GM19468 (cell line): ENCODE results near the gene GIGYF2.

Source experiments
- ATAC-seq: cut with Tn5 transposase; IDR thresholded peaks from one replicate; pipeline ENCODE4 v1.9.1; 2021; ENCODE audit warnings: mild to moderate bottlenecking, moderate library complexity, moderate number of reproducible peaks; ENCODE audit not compliant: unreplicated experiment; ENCODE audit errors: extremely low read depth

Gene GIGYF2

DNA sequence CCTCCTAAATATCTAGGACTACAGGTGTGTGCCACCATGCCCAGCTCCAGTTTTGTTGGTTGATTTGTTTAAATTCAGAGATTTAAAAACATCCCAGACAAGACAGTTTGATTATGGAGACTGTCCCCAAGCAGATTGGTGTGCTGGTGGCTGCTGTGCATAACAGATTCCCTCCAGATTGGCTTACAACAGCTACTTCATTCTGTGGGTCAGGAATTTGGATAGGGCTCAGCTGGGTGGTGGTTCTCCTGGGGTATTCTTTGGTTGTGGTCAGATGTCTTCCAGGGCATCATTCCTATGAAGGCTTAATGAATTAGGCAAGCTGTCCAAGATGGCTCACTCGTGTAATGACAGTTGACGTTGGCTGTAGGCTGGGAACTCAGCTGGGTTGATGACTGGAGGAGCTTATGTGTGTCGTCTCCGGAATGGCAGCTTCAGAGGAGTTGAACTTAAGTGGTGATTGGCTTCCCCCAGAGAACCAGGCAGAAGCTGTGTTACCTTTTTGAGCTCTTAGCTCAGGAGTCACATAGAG, 162.3 kb downstream of the GIGYF2 start:
- no peak for ATAC-seq

DNA sequence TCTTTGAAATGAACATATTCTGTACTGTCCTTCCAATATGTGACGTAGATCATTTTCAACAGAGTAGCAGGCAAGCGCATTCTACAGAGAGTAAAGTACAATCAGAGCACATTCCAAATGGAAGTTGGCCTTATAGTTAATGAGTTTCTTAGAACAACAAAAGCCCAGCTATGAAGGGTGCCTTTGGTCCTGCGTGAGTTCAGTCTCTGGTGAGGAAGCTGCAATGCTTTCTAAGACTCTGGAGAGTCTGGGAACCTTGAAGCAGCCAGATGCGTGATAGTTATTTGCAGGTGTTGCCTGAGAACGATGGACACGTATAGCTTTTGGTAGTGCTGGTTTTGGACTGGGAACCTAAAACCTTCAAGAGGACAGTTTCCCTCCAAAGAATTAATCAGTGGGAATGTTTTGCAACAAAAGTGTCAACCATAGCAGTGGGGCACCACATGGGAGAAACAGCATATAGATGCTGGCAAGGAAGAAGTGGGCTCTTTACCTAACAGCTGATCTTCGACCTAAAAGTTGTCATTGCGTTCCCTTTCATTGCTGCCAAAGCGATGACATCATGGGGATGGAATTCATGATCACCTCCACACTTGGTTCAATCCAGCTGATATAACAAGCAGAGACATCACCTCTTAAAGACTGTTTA, 163.6 kb downstream of the GIGYF2 start:
- ATAC-seq = no peak

DNA sequence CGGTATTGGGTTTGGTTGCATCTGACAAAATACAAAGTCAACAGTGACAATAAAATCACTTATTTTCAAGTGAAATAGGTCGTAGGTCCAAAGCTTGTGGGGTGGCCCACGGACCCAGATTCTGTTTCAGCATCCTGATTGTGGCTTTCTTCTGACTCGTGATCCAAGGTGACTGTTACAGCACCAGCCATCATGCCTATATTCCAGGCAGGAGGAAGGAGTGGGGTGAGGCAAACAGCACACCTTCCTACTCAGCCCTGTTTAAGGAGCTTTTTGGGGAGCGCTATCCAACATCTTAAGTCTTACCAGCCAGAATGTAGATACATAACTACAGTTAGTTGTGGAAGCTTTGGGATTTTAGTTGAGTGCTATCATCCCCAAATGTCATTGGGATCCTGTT, 164.2 kb downstream of the GIGYF2 start:
- ATAC-seq = no peak

DNA sequence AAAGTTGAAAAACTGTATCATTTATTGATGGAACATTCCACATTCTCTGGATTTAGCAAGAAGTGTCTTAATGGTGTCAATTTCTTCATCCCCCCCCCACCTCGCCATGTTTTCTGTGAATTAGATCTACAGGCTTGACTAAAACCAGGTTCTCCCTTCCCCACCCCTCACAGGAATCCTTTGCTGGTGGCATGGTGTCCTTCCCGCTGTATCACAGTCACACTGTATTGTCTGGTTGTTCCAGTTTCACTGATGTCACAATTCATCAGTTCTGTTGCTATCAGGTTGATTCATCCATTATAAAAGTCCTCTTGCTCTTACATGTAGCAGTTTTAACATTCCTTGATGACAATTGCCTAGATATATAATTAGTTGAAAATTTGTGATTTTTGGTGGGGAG, 166.9 kb downstream of the GIGYF2 start:
- ATAC-seq = no peak

DNA sequence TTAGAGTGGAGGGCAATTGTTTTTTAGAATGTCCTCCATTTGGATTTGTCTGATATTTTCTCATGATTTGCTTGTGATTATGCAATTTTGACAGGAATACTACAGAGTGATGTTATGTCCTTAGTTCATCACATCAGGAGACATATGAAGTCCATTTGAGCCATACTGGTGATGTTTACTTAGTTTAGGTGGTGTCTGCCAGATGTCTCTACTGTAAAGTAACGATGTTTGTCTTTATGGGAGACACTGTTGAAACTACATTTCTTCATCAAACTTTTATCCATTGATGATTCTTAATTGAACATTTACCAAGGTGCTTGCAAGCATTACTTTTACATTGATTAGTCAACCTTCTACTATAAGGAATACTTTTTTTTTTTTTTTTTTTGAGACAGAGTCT, 168.0 kb downstream of the GIGYF2 start:
- no peak for ATAC-seq

DNA sequence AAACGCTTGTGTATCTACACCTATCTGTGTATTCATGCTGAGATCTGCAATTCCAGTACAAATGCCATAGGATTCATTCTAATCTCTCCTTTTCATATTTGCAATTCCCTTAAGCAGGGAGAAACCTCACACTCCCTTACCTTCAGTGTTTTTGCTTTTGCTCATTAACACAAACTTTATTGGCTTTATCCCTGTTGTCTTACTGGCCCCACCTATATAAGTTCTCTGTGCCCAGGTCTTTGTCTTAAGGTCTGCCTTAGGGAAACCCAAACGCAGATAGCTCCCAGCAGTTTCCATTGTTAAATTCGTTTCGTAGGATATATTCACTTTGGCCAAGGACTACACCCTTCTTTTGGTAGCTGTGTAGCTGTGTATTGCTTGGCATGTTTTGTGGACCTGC, 169.0 kb downstream of the GIGYF2 start:
- no peak for ATAC-seq

DNA sequence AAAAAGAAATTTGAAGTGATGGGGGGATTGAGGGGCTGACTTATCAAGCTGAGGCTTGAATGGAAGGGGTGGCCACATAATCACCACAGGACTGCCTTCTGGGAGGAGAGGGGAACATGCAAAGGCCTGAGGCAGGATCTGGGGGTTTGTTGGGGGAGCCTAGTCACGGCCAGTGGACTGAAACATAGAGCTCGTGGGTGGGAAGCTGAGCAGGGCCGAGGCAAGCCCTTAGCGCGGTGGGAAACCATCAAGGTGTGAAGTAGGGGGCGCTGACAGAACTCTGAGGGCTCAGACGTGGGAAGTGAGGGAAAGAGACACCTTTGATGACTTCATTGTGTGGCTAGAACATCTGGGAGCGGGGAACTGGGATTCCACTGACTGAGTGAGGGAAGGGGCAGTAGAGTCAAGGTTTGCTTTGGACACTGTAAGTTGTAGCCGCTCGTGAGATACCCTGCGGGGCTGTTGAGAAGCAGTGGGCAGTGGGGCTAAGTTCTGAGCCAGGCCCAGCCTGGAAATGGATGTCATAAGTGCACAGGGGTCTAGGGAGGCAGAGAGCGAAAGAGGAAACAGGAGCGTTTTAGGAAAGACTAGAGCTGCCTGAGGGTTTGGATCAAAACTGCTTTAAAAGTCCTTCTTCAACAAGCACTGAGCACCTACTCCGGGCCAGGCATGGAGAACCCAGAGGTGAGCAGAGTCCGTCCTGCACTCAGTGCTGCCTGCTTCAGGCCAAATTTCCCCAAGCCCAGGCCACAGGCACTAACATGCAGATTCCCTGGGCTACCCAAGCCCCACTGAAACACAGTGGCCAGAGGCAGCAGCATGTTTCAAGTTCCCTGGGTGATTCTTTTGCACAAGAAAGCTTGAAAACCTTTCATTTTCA, 172.2 kb downstream of the GIGYF2 start:
- no peak for ATAC-seq

DNA sequence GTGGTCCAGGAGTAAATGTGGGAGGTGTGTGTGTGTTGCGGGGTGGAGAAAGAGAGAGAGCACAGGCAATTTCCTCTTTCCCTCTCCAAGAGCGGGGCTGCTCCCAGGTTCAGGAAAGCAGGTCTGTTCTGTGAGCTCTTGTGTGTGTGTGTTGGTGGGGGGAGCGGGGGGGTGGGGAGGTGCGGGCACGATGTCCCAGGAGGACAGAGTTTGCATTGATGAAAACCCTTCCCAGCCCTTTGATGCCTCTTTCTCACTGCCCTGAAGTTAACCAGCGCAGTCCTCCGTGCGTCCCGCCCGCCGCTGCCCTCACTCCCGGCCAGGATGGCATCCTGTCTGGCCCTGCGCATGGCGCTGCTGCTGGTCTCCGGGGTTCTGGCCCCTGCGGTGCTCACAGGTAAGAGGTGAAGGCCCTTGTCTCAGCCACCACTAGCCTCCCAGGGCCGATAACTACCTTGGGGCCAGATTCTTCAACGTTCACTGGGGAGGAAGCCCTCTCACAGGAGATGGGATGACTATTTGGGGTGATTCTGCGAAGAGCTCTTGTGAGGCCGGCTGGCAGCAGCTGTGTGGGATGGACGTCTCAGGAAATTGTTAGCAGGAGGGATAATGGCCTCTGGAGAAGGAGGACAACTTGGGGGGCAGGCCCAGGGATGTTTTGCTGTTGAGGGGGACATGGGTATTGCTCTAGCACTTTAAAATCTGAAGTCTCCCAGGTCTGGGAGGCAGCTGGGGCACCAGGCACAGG, 173.1 kb downstream of the GIGYF2 start, which contains the start of gene SNORC:
Gene SNORC, plus strand, starts transcription at position 247 of the 748 bp plus-strand sequence. Its CDS starts 78 bp downstream, at position 325.
- ATAC-seq = no peak

DNA sequence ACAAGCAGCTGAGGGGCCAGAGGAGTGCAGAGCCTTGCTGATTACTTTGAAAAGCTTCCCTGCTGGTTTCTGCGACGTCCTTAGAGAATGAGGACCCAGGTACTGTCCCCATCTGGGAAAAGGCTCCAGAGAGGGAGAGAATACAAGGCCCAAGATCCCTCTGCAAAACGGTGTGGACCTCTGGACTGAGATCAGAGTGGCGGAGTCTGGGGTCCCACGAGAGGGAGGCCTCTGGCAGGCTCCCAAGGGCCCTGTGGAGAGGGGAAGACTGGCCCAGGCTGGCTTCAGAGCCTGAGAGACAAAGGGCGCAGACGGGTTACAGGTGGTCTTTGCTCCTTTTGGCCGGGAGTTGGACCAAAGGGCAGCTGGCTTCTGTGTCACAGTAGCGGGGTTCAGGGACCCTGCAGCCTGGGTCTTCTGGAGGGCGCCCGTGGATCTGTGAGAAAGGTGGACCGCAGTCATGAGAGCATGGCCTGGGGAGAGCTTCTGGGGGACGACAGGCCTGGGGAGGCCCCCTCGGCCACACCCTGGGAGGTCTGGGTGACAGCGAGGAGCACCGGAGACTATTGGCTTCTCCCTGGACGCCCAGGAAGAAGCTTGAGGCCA, 173.7 kb downstream of the GIGYF2 start:
- no peak for ATAC-seq

DNA sequence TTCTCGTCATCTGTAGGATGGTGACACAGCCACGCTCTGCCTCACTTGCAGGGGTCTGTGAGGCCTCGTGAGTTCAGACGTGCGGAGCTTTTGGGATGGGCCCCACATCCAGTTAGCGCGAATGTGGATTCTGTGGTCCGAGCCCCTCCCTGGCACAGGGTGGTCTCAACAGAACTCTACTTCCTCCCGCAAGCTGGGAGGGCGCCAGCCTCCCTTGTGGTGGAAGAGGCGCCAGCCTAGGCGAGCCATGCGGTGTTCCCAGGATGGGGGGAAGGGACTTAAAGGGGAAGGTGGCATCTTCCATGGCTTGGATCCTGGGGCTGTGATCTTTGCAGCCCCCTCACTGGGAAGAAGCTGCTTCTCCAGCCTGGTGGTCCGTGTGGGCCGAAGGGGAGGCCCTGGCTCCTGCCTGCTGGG, 174.3 kb downstream of the GIGYF2 start:
- ATAC-seq = no peak

DNA sequence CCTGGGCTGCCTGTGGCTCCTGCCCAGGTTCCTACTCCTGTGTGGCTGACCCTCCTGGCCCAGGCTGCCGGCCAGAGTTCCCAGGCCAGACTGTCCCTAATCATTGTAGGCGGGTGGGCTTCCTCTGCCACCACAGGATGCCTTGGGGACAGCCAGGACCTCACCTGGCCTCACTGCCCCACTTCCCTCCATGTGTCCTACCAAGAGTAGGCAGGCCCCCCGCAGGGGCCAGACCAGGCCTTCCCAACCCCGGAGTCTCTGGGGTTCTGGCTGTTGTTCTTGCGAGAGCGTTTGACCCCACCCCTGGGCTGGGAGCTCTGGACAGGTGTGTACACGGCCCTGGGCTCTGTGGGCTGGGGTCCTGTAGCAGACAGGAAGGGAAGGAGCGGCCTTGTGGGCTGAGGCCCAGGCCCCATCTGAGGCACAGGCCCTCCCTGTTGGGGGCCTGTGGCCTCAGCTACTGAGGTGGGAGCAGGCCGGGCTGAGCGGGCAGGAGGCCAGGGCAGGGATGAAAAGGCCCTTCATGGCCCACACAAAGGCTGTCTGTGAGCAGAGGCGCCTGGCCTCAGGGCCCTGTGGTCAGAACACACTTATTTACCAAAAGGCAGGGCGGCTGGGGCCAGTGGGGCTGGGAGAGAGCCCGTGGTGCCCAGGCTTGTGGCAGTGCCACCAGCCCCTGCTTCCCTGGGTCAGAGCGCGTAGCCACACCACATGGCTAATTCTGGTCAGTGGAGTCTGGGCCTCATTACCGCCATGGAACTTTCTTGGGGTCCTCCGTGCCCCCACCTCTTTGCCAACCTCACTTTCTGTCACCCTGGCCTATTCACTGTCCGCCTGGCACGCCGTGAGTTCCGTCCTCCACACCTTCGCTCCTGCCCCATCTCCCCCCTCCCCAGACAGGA, 175.0 kb downstream of the GIGYF2 start:
- ATAC-seq = no peak

DNA sequence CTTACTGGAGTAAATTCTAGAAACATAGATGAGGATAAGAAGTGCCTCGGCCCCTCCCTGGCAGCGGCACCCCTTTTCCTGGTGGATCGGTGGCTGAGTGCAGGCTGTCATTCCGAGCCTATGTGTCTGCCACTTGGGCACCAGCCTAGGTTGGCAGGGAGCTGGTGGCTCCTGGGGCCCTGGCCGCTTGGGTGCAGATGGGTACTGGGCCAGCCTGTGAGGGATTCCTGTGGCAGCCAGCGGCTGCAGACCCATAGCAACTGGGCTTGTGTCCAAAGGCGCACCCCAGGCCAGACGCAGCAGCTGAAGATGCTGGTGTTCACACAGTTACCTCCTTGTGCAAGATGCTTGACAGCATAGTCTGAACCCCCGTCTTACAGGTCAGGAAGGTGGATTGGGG, 175.7 kb downstream of the GIGYF2 start:
- ATAC-seq = no peak

DNA sequence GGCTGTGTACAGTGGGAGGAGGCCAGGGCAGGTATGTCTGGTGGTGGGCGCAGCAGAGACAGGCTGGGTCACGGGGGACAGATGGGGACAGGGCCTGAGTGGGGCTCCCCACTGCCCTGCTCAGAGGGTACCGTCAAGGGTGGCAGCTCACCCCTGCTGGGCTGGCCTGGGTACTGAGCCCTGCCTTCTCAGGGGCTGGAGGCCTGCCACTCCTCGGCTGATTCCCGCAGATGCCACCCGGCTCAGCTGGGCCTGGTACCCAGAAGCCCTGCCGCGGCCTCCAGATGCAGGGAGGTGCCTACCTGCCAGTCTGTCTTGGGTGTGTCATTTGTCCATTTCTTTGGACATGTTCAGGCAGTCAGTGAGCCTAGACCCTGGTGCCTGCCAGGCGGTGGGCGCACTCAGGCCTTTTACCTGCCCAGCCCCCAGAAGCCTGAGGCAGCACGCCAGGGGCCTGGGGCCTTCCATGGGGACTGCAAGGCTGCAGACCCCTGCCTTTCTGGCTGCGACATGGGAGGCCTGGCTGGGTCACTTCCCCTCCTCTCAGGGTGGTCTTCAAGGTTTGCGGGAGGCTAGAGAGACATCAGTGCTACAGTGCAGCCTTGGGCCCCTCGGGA, 176.3 kb downstream of the GIGYF2 start:
- ATAC-seq = no peak

DNA sequence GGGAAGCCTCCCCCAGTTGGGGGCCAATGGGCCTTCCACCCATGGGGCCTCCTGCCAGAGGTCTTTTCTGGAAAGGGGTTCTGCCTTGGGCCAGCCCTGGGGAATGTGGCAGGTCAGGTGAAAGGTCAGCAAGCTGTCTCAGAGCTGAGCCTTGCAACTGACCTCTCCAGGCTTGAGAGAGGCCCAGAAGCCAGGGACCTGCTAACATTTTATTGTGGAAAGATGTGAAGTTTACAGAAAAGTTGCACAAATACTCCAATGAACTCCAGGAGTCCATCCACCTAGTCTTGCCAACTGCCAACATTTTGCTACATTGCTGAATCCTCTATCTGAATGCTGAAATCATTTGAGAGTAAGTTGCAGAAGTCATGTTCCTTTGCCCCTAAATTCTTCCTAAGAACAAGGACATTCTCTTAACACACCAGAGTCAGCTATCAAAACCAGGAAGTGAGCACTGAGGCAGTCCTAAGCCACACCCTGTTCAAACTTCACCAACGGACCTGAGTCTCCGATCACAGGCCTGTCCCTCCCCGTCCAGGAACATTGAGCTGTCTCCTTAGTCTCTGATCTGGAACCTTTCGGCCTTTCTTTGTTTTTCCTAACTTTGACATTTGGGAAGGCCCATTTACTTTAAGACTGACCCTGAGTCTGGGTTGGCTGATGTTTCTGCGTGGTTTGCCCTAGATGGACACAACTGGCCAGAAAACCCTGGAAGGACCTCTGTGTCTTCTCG, 176.9 kb downstream of the GIGYF2 start:
- no peak for ATAC-seq

DNA sequence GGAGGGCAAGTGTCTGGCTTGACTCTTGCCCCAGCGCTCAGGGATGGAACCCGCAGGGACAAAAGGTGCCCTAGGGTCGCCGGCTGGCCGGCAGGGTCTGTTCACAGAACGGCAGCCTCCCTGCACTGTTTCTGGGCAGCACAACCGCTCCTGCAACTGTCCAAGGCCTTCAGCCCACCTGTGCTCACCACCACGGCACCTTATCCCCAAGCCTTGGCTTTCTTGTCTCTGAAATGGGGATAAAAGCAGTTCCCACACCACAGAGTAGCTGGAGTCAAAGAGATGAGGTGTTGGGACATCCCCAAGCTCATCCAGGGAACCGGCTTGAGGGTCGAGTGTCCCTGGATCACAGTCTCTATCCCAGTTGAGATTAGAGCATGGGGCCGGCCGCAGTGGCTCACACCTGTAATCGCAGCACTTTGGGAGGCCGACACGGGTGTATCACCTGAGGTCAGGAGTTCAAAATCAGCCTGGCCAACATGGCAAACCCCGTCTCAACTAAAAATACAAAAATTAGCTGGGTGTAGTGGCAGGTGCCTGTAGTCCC, 177.6 kb downstream of the GIGYF2 start:
- no peak for ATAC-seq

DNA sequence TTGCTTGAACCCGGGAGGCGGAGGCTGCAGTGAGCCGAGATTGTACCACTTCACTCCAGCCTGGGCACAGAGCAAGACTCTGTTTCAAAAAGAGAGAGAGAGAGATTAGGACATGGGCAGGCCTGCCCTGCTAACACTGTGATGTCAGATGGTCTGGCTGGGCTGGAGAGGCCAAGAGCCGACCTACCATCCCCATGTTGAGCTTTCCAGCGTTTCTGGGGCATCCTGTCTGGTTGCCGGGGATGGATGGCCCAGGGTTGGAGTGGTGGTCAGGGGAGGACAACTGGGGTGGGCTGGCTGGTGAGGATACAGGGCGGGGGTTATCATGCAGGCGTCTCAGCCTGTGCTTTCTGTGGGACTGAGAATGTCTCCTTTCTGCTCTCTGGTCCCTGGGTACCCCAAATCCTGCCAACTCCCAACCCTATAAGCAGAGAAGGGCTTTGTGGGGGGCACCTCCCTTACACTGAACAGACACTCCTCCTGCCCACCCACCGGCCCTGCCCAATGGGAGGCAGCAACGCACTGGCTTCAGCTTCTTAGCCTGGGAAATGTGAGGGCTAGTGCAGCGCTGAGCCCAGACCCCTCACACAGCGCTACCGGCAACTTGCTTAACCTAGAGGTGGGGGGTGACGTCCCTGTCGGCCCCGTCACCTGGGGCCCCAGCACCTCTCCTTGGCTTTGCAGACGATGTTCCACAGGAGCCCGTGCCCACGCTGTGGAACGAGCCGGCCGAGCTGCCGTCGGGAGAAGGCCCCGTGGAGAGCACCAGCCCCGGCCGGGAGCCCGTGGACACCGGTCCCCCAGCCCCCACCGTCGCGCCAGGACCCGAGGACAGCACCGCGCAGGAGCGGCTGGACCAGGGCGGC, 178.4 kb downstream of the GIGYF2 start:
- ATAC-seq = no peak
